GM23338 (cell line): Measurements from ENCODE around the gene FXYD7. TPM values are rescaled to one million over a fixed set of nuclear protein-coding genes. Genes with fewer than 3 reads are reported as not detected.

Experiments used
- ATAC-seq: fragments of 200-7000 bp; cut with Tn5 transposase; 3 replicates; pipeline ENCODE4 v1.9.1; 2020
- DNase-seq: peaks from one replicate; pipeline ENCODE4 v3.0.0-alpha.2; 2015; ENCODE audit warnings: low spot score
- H2AFZ ChIP-seq: fragments of 200-600 bp; sonication (generic); 2 replicates; pipeline ENCODE4 v1.8.0; 2016; ENCODE audit warnings: antibody characterized with exemption, mild to moderate bottlenecking, moderate library complexity
- H3F3A ChIP-seq: fragments of 200-600 bp; sonication (generic); replicated peaks from 2 replicates; pipeline ENCODE4 v1.8.0; 2017; ENCODE audit warnings: antibody characterized with exemption, mixed run types, low read depth
- H3K27ac ChIP-seq: fragments of 200-600 bp; sonication (generic); 2 replicates; pipeline ENCODE4 v1.6.1; 2016; ENCODE audit warnings: low read depth
- H3K27me3 ChIP-seq: fragments of 200-600 bp; sonication (generic); 2 replicates; pipeline ENCODE4 v1.8.0; 2016; ENCODE audit warnings: mild to moderate bottlenecking, mixed run types, moderate library complexity; ENCODE audit not compliant: insufficient read depth
- H3K36me3 ChIP-seq: fragments of 200-600 bp; sonication (generic); 2 replicates; pipeline ENCODE4 v1.8.0; 2016; ENCODE audit warnings: mild to moderate bottlenecking; ENCODE audit not compliant: insufficient read depth
- H3K4me1 ChIP-seq: fragments of 200-600 bp; sonication (generic); 2 replicates; pipeline ENCODE4 v1.8.0; 2016; ENCODE audit warnings: mild to moderate bottlenecking, moderate library complexity; ENCODE audit not compliant: insufficient read depth
- H3K4me2 ChIP-seq: fragments of 200-600 bp; sonication (generic); 2 replicates; pipeline ENCODE4 v1.7.1; 2017; ENCODE audit warnings: mixed run types
- H3K4me3 ChIP-seq: fragments of 200-600 bp; sonication (generic); 2 replicates; pipeline ENCODE4 v1.6.1; 2016; ENCODE audit warnings: mixed run types
- H3K79me2 ChIP-seq: fragments of 200-600 bp; sonication (generic); replicated peaks from 2 replicates; pipeline ENCODE4 v1.8.0; 2017; ENCODE audit warnings: mild to moderate bottlenecking; ENCODE audit not compliant: insufficient read depth
- H3K9me2 ChIP-seq: fragments of 200-600 bp; sonication (generic); 2 replicates; pipeline ENCODE4 v1.8.0; 2017; ENCODE audit not compliant: insufficient read depth
- H4K20me1 ChIP-seq: fragments of 200-600 bp; sonication (generic); replicated peaks from 2 replicates; pipeline ENCODE4 v1.8.0; 2017; ENCODE audit warnings: mild to moderate bottlenecking; ENCODE audit not compliant: insufficient read depth
- H3K27ac Mint-ChIP-seq: 2 replicates; pipeline ENCODE4 v1.8.0; 2020; ENCODE audit warnings: inconsistent platforms, mild to moderate bottlenecking, moderate library complexity, mixed read lengths
- H3K27me3 Mint-ChIP-seq: 3 replicates; pipeline ENCODE4 v1.8.0; 2022; ENCODE audit warnings: low read depth, mild to moderate bottlenecking, moderate library complexity, mixed read lengths, inconsistent platforms; ENCODE audit not compliant: insufficient read depth, poor library complexity
- H3K36me3 Mint-ChIP-seq: 3 replicates; pipeline ENCODE4 v1.8.0; 2021; ENCODE audit warnings: low read depth, mild to moderate bottlenecking, inconsistent platforms, moderate library complexity, mixed read lengths
- H3K4me1 Mint-ChIP-seq: 3 replicates; pipeline ENCODE4 v1.8.0; 2020; ENCODE audit warnings: mild to moderate bottlenecking, inconsistent platforms, mixed read lengths
- H3K4me3 Mint-ChIP-seq: 3 replicates; pipeline ENCODE4 v1.8.0; 2021; ENCODE audit warnings: moderate library complexity, mild to moderate bottlenecking, inconsistent platforms, mixed read lengths
- H3K9me3 Mint-ChIP-seq: 3 replicates; pipeline ENCODE4 v1.8.0; 2020; ENCODE audit warnings: moderate library complexity, mild to moderate bottlenecking, inconsistent platforms, mixed read lengths
- CREB1 ChIP-seq: fragments of 250-450 bp; sonication (Bioruptor Pico); IDR thresholded peaks from 2 replicates; pipeline ENCODE4 v1.5.0; 2020; ENCODE audit warnings: low read depth, mild to moderate bottlenecking, moderate library complexity
- EZH2phosphoT487 ChIP-seq: fragments of 200-600 bp; sonication (generic); IDR thresholded peaks from one replicate; pipeline ENCODE4 v1.8.1; 2018; ENCODE audit warnings: antibody characterized with exemption; ENCODE audit not compliant: unreplicated experiment
- JUNB ChIP-seq: IDR thresholded peaks from one replicate; pipeline ENCODE4 v1.6.1; 2016; ENCODE audit warnings: antibody characterized with exemption; ENCODE audit not compliant: unreplicated experiment
- ZNF331 ChIP-seq: fragments of 250-450 bp; sonication (Bioruptor Pico); IDR thresholded peaks from 2 replicates; pipeline ENCODE4 v1.5.0; 2020; ENCODE audit warnings: low read depth, mild to moderate bottlenecking, moderate library complexity
- ZNF462 ChIP-seq: fragments of 250-450 bp; sonication (Bioruptor Pico); IDR thresholded peaks from 2 replicates; pipeline ENCODE4 v1.5.0; 2020; ENCODE audit warnings: mild to moderate bottlenecking, moderate library complexity
- polyA plus RNA-seq: library from polyadenylated mRNA; unstranded; fragments of >200 nt; fragmentation: Nextera tagmentation; extraction: Ambion mirVana; gene quantifications from 2 replicates; pipeline ENCODE4 v1.2.1, GENCODE V29; 2016
- total RNA-seq: library from RNA; depleted of rRNA; stranded (reverse); fragments of >200 nt; shearing (Covaris generic); gene quantifications from 2 replicates; pipeline ENCODE4 v1.2.3, GENCODE V29; 2014

Gene FXYD7
- total and polyA plus RNA-seq, 2 experiments from 2014 or later: 9.6 to 44.0 TPM

GRCh38 chr19:35133826-35134225 is 9.2 kb upstream of the FXYD7 start (continued):
- no peak for TF ChIP-seq ZNF462 (CRISPR knock-in tag)
- no peak for TF ChIP-seq JUNB
- no peak for TF ChIP-seq ZNF331 (CRISPR knock-in tag)
- no peak for TF ChIP-seq CREB1 (CRISPR knock-in tag)

GRCh38 chr19:35134601-35135242 is 8.3 kb upstream of the FXYD7 start, which contains the start of gene LGI4:
Gene LGI4 (minus strand): TSS chr19:35135059. CDS start chr19:35134680, 379 bp downstream.
- Histone ChIP-seq H3K27ac (no peak within 1 kb of the TSS), H3F3A (0 out of 2 replicates have a peak, but pooled peaks cover 2% of the 10 kb centered on the region), H3K9me2 (peaks cover 10% of the 10 kb centered on the region), H3K4me3 (peak within 1 kb of the TSS; percentile 48), H3K36me3 (no peaks in the 10 kb centered on the region), H2AFZ (no peak within 1 kb of the TSS), H3K4me2 (peak within 1 kb of the TSS; percentile 80), H3K4me1 (peaks cover 11% of the 10 kb centered on the region; the same call in 1 of the 2 replicates), H4K20me1 (no peaks in the 10 kb centered on the region), H3K27me3 (no peaks in the 10 kb centered on the region), H3K79me2 (no peaks in the 10 kb centered on the region)
- Mint-ChIP-seq H3K9me3 (no peaks in the 10 kb centered on the region), H3K27ac (no peak within 1 kb of the TSS), H3K4me1 (peaks cover 22% of the 10 kb centered on the region), H3K27me3 (peaks cover 12% of the 10 kb centered on the region), H3K4me3 (peak within 1 kb of the TSS; percentile 5; the same call in 1 of the 3 replicates), H3K36me3 (no peaks in the 10 kb centered on the region; the same call in 2 of the 3 replicates)
- DNase-seq (no peak), ATAC-seq (peak; percentile 40)
- TF ChIP-seq ZNF462 (CRISPR knock-in tag) (no peak), EZH2phosphoT487 (no peak)
